ENCODE data around the gene IMMP2L.

The IMMP2L gene

GRCh38 chr7:111558991-111559390 is 3.3 kb downstream of the IMMP2L start:
- Histone ChIP-seq H3K9me3 (ENCODE audit: control insufficient read depth, insufficient read depth, low read depth, low read length) (no peaks in the 10 kb centered on the region), H3K9ac (ENCODE audit: low read length) (no peak overlapping the region), H3K27me3 (ENCODE audit: control insufficient read depth, insufficient read depth, low read length) (no peaks in the 10 kb centered on the region), H3K4me3 (ENCODE audit: low read depth, low read length) (no peak overlapping the region), H3K27ac (ENCODE audit: low read depth, low read length) (no peak overlapping the region), H3K4me1 (ENCODE audit: control insufficient read depth, insufficient read depth, low read length) (peaks cover 13% of the 10 kb centered on the region), H3K36me3 (ENCODE audit: control insufficient read depth, insufficient read depth, low read length) (peaks cover 13% of the 10 kb centered on the region; the same call in 1 of the 2 replicates)

- Histone ChIP-seq H3K27me3 (ENCODE audit: control insufficient read depth, insufficient read depth, low read length) (no peaks in the 10 kb centered on the region), H3K9ac (ENCODE audit: low read length) (no peak overlapping the region), H3K4me3 (ENCODE audit: low read depth, low read length) (no peak overlapping the region), H3K9me3 (ENCODE audit: control insufficient read depth, insufficient read depth, low read depth, low read length) (no peaks in the 10 kb centered on the region), H3K36me3 (ENCODE audit: control insufficient read depth, insufficient read depth, low read length) (peaks cover 19% of the 10 kb centered on the region; the same call in 1 of the 2 replicates), H3K27ac (ENCODE audit: low read depth, low read length) (no peak overlapping the region), H3K4me1 (ENCODE audit: control insufficient read depth, insufficient read depth, low read length) (peaks cover 13% of the 10 kb centered on the region)
Observed at GRCh38 chr7:111556977-111557376, 5.3 kb downstream of the IMMP2L start.

- H3K4me1 ChIP-seq (ENCODE audit: control insufficient read depth, insufficient read depth, low read length) = no peaks in the 10 kb centered on the region
- no peak overlapping the region for H3K9ac ChIP-seq (ENCODE audit: low read length)
- H3K27ac ChIP-seq (ENCODE audit: low read depth, low read length) = no peak overlapping the region
- H3K9me3 ChIP-seq (ENCODE audit: control insufficient read depth, insufficient read depth, low read depth, low read length) = no peaks in the 10 kb centered on the region
- no peaks in the 10 kb centered on the region for H3K27me3 ChIP-seq (ENCODE audit: control insufficient read depth, insufficient read depth, low read length)
- no peak overlapping the region for H3K4me3 ChIP-seq (ENCODE audit: low read depth, low read length)
- H3K36me3 ChIP-seq (ENCODE audit: control insufficient read depth, insufficient read depth, low read length) = peaks cover 26% of the 10 kb centered on the region; the same call in 1 of the 2 replicates
Observed at GRCh38 chr7:111554086-111554485, 8.2 kb downstream of the IMMP2L start.

GRCh38 chr7:111541067-111541466 is 21.2 kb downstream of the IMMP2L start:
- no peaks in the 10 kb centered on the region for H3K36me3 ChIP-seq (ENCODE audit: control insufficient read depth, insufficient read depth, low read length)
- no peaks in the 10 kb centered on the region for H3K4me1 ChIP-seq (ENCODE audit: control insufficient read depth, insufficient read depth, low read length)
- no peak overlapping the region for H3K27ac ChIP-seq (ENCODE audit: low read depth, low read length)

GRCh38 chr7:111540199-111540815 is 22.0 kb downstream of the IMMP2L start:
- Histone ChIP-seq H3K4me1 (ENCODE audit: control insufficient read depth, insufficient read depth, low read length) (peaks cover 4% of the 10 kb centered on the region; the same call in 1 of the 2 replicates), H3K27ac (ENCODE audit: low read depth, low read length) (no peak overlapping the region), H3K9ac (ENCODE audit: low read length) (no peak overlapping the region), H3K9me3 (ENCODE audit: control insufficient read depth, insufficient read depth, low read depth, low read length) (no peaks in the 10 kb centered on the region), H3K36me3 (ENCODE audit: control insufficient read depth, insufficient read depth, low read length) (no peaks in the 10 kb centered on the region), H3K4me3 (ENCODE audit: low read depth, low read length) (no peak overlapping the region), H3K27me3 (ENCODE audit: control insufficient read depth, insufficient read depth, low read length) (no peaks in the 10 kb centered on the region)

More at GRCh38 chr7:111541067-111541466, 21.2 kb downstream of the IMMP2L start:
- Histone ChIP-seq H3K9me3 (ENCODE audit: control insufficient read depth, insufficient read depth, low read depth, low read length) (no peaks in the 10 kb centered on the region), H3K27me3 (ENCODE audit: control insufficient read depth, insufficient read depth, low read length) (no peaks in the 10 kb centered on the region), H3K4me3 (ENCODE audit: low read depth, low read length) (no peak overlapping the region), H3K9ac (ENCODE audit: low read length) (no peak overlapping the region)

- peaks cover 4% of the 10 kb centered on the region; the same call in 1 of the 2 replicates for H3K4me1 ChIP-seq (ENCODE audit: control insufficient read depth, insufficient read depth, low read length)
Observed at GRCh38 chr7:111537134-111537533, 25.2 kb downstream of the IMMP2L start.

GRCh38 chr7:111535142-111535870 is 27.0 kb downstream of the IMMP2L start:
- H3K4me3 ChIP-seq (ENCODE audit: low read depth, low read length) = no peak overlapping the region
- H3K27ac ChIP-seq (ENCODE audit: low read depth, low read length) = no peak overlapping the region
- H3K4me1 ChIP-seq (ENCODE audit: control insufficient read depth, insufficient read depth, low read length) = peaks cover 4% of the 10 kb centered on the region; the same call in 1 of the 2 replicates
- no peak overlapping the region for H3K9ac ChIP-seq (ENCODE audit: low read length)
- H3K27me3 ChIP-seq (ENCODE audit: control insufficient read depth, insufficient read depth, low read length) = no peaks in the 10 kb centered on the region
- no peaks in the 10 kb centered on the region for H3K9me3 ChIP-seq (ENCODE audit: control insufficient read depth, insufficient read depth, low read depth, low read length)
- H3K36me3 ChIP-seq (ENCODE audit: control insufficient read depth, insufficient read depth, low read length) = no peaks in the 10 kb centered on the region

More at GRCh38 chr7:111537134-111537533, 25.2 kb downstream of the IMMP2L start:
- Histone ChIP-seq H3K9ac (ENCODE audit: low read length) (no peak overlapping the region), H3K27ac (ENCODE audit: low read depth, low read length) (no peak overlapping the region), H3K9me3 (ENCODE audit: control insufficient read depth, insufficient read depth, low read depth, low read length) (no peaks in the 10 kb centered on the region), H3K36me3 (ENCODE audit: control insufficient read depth, insufficient read depth, low read length) (no peaks in the 10 kb centered on the region), H3K27me3 (ENCODE audit: control insufficient read depth, insufficient read depth, low read length) (no peaks in the 10 kb centered on the region), H3K4me3 (ENCODE audit: low read depth, low read length) (no peak overlapping the region)

- Histone ChIP-seq H3K9ac (ENCODE audit: low read length) (no peak overlapping the region), H3K4me1 (ENCODE audit: control insufficient read depth, insufficient read depth, low read length) (peaks cover 4% of the 10 kb centered on the region; the same call in 1 of the 2 replicates)
Observed at GRCh38 chr7:111532625-111533024, 29.7 kb downstream of the IMMP2L start.

GRCh38 chr7:111531993-111532392 is 30.3 kb downstream of the IMMP2L start:
- H3K27ac ChIP-seq (ENCODE audit: low read depth, low read length) = no peak overlapping the region
- no peaks in the 10 kb centered on the region for H3K36me3 ChIP-seq (ENCODE audit: control insufficient read depth, insufficient read depth, low read length)
- H3K9me3 ChIP-seq (ENCODE audit: control insufficient read depth, insufficient read depth, low read depth, low read length) = no peaks in the 10 kb centered on the region
- H3K4me1 ChIP-seq (ENCODE audit: control insufficient read depth, insufficient read depth, low read length) = peaks cover 4% of the 10 kb centered on the region; the same call in 1 of the 2 replicates
- no peaks in the 10 kb centered on the region for H3K27me3 ChIP-seq (ENCODE audit: control insufficient read depth, insufficient read depth, low read length)
- no peak overlapping the region for H3K9ac ChIP-seq (ENCODE audit: low read length)
- H3K4me3 ChIP-seq (ENCODE audit: low read depth, low read length) = no peak overlapping the region

More at GRCh38 chr7:111532625-111533024, 29.7 kb downstream of the IMMP2L start:
- Histone ChIP-seq H3K9me3 (ENCODE audit: control insufficient read depth, insufficient read depth, low read depth, low read length) (no peaks in the 10 kb centered on the region), H3K27me3 (ENCODE audit: control insufficient read depth, insufficient read depth, low read length) (no peaks in the 10 kb centered on the region), H3K4me3 (ENCODE audit: low read depth, low read length) (no peak overlapping the region), H3K36me3 (ENCODE audit: control insufficient read depth, insufficient read depth, low read length) (no peaks in the 10 kb centered on the region), H3K27ac (ENCODE audit: low read depth, low read length) (no peak overlapping the region)

- H3K27ac ChIP-seq (ENCODE audit: low read depth, low read length) = no peak overlapping the region
- H3K9ac ChIP-seq (ENCODE audit: low read length) = no peak overlapping the region
- H3K27me3 ChIP-seq (ENCODE audit: control insufficient read depth, insufficient read depth, low read length) = no peaks in the 10 kb centered on the region
- H3K9me3 ChIP-seq (ENCODE audit: control insufficient read depth, insufficient read depth, low read depth, low read length) = no peaks in the 10 kb centered on the region
- H3K36me3 ChIP-seq (ENCODE audit: control insufficient read depth, insufficient read depth, low read length) = no peaks in the 10 kb centered on the region
- peaks cover under 1% of the 10 kb centered on the region for H3K4me1 ChIP-seq (ENCODE audit: control insufficient read depth, insufficient read depth, low read length)
- no peak overlapping the region for H3K4me3 ChIP-seq (ENCODE audit: low read depth, low read length)
Observed at GRCh38 chr7:111530356-111530668, 32.0 kb downstream of the IMMP2L start.

Measured in HUES6 (cell line).